NB4 (cell line): ENCODE data around the gene MBNL1.

ENCODE experiments used
- DNase-seq: peaks from one replicate; pipeline ENCODE4 v3.0.0; 2010; ENCODE audit warnings: low read depth
- H3K4me3 ChIP-seq: one replicate; pipeline ENCODE4 v1.5.1; 2011; ENCODE audit warnings: mild to moderate bottlenecking, low read depth, low read length, moderate library complexity
- MYC ChIP-seq: IDR thresholded peaks from 2 replicates; pipeline ENCODE4 v1.6.1; 2011; ENCODE audit warnings: low read depth, low read length
- POLR2A ChIP-seq: IDR thresholded peaks from 2 replicates; pipeline ENCODE4 v1.6.1; 2011; ENCODE audit warnings: mild to moderate bottlenecking; ENCODE audit not compliant: insufficient read length; ENCODE audit errors: extremely low read depth
- TF ChIP-seq, protein P1 (sequence below): IDR thresholded peaks from 2 replicates; pipeline ENCODE4 v1.6.1; 2011; ENCODE audit warnings: low read depth, low read length
- TF ChIP-seq, protein P2 (sequence below): IDR thresholded peaks from one replicate; pipeline ENCODE4 v1.5.1; 2012; ENCODE audit warnings: low read depth, low read length

Gene MBNL1

DNA sequence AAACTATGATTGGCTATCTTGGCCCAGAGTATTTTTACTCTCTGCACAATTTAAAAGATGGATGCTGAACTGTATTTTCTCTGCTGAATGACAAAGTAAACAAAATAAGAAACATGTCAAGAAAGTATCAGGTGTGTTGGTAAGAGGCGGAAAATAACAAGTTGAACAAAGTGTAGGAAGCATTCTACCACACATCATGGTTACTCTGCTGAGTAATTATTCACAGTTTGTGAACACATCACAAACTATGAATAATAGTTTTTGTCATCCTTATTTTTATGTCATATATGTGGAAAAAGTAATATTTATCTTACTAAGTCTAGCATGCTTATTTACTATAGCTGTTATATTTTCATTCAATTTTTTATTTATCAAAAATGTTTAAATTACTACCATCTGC lies 229.2 kb downstream of the MBNL1 start:
- DNase-seq: no peak
- H3K4me3 ChIP-seq: no peak overlapping the region
- TF ChIP-seq, protein P1, sequence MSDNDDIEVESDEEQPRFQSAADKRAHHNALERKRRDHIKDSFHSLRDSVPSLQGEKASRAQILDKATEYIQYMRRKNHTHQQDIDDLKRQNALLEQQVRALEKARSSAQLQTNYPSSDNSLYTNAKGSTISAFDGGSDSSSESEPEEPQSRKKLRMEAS: no peak
- TF ChIP-seq, protein P2, sequence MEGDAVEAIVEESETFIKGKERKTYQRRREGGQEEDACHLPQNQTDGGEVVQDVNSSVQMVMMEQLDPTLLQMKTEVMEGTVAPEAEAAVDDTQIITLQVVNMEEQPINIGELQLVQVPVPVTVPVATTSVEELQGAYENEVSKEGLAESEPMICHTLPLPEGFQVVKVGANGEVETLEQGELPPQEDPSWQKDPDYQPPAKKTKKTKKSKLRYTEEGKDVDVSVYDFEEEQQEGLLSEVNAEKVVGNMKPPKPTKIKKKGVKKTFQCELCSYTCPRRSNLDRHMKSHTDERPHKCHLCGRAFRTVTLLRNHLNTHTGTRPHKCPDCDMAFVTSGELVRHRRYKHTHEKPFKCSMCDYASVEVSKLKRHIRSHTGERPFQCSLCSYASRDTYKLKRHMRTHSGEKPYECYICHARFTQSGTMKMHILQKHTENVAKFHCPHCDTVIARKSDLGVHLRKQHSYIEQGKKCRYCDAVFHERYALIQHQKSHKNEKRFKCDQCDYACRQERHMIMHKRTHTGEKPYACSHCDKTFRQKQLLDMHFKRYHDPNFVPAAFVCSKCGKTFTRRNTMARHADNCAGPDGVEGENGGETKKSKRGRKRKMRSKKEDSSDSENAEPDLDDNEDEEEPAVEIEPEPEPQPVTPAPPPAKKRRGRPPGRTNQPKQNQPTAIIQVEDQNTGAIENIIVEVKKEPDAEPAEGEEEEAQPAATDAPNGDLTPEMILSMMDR: no peak
- TF ChIP-seq MYC (no peak), POLR2A (no peak)

DNA sequence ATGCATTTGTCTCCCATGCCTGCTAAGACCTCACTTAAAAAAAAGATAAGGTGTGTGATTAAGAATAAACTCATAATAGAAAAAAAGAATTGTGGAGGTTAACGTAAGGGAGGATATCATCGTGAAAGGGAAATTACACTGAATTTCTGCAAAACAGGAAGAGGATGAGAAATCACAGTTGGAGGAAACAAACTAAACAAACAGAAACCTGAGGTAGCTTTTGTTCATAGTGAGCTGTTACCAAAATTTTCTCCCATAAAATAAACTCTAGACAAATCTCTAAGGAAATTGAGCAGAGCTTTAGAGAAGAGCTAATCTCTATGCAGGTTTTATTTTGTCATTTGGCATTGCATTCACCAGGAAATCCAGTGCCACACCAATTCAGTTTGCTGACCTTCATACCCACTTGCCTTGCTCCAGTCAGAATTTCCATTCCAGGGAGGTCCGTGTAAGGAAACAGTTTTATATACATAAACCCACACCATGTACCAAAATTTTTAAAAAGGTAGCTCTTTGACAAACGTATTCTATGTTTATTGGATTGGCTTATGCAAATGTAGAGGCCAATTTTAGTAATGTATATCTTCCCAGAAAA lies 231.2 kb downstream of the MBNL1 start:
- no peak overlapping the region for H3K4me3 ChIP-seq
- TF ChIP-seq MYC (no peak), POLR2A (no peak)
- TF ChIP-seq, protein P1: no peak
- TF ChIP-seq, protein P2: no peak
- no peak for DNase-seq

DNA sequence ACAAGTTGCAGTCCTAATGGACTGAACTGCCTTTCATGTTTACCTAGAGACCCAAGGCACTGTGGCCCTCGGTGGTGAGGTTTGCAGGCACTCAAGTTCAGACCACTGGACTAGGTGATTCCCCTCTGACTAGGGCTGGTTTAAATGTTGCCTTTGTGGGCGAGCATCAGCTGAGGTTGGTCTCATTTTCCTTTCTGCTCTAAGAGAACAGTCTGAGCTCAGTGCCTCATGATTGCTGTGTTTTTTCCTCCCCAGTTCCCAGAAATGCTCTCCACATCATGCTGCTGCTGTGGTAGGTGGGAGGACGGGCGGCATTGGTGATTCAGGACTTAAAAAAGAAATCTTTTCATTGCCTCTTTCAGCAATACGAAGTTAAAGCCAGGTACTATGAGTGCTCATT lies 237.2 kb downstream of the MBNL1 start:
- no peak for TF ChIP-seq MYC
- no peak for TF ChIP-seq POLR2A
- TF ChIP-seq, protein P2: no peak
- TF ChIP-seq, protein P1: no peak
- H3K4me3 ChIP-seq: no peak overlapping the region
- DNase-seq: no peak

DNA sequence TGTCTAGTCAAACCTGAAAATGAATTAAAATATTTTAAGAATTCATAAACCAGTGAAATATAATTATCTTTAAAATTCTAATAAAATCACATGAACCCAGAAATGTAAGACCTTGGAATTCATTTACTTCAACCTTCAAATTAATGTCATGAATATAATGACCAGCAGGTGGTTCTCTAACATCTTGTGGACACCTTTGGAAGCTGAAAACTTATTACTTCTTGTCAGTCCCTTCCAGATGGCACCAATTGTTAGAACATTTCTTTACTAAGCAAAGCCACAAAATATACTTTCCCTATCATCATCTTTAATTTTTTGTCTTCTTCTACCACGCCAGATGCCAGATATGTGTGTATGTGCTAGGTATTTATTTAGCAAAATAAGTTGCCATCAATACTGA lies 240.0 kb downstream of the MBNL1 start:
- DNase-seq: peak; percentile 22
- H3K4me3 ChIP-seq: no peak overlapping the region
- TF ChIP-seq POLR2A (no peak), MYC (no peak)
- TF ChIP-seq, protein P1: no peak

DNA sequence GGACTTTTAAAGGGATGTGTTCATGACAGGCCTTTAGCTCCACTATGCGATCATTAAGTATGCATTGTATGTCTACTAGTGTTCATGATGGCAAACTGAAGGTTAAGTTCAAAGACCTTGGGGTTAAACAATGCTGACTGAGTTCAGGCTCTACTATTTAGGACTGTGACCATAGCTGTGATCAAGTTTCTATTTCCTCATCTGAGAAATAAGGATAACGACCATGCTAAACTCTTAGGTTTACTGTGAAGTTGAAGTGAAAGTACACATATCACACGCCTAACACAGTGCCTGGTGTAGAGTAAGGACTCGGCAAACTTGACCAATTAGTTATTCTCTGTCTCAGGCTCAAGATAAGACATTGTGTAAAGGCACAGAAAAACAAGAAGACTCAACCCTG lies 243.2 kb downstream of the MBNL1 start:
- TF ChIP-seq, protein P2: no peak
- no peak for TF ChIP-seq POLR2A
- TF ChIP-seq MYC: no peak
- TF ChIP-seq, protein P1: no peak
- no peak overlapping the region for H3K4me3 ChIP-seq
- no peak for DNase-seq

DNA sequence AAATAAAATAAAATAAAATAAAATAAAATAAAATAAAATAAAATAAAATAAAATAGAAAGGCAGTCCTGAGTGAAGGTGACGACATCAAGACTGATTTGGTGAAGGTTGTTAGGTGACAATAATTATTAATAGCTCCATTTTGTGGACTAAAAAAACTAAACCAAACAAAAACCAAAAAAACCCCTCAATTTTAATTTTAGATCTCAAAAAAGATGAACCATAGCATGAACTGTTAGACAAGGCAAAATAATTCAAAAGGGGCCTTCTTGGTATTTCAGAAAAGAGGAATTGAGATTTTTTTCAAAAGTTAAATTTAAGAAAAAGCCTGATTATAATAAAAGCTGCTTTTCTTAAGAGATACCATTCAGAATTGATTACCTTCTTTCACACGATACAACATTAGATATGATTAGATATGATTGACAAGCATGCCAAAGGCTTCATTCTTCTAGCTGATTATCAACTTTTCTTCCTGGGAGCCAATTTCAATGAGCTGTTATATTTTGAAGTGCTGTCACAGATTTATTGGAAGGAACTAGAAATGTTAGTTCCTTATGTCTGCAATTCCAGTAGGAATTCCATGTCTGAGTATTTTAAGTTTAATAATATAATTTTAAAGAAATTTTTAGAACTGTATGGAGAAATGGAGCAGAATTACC lies 244.7 kb downstream of the MBNL1 start:
- no peak for DNase-seq
- no peak overlapping the region for H3K4me3 ChIP-seq

More for the DNA sequence above, 244.7 kb downstream of the MBNL1 start:
- TF ChIP-seq, protein P2: no peak
- TF ChIP-seq, protein P1: no peak
- TF ChIP-seq MYC (no peak), POLR2A (no peak)
